Measurements from ENCODE around the gene MATN1.

DNA sequence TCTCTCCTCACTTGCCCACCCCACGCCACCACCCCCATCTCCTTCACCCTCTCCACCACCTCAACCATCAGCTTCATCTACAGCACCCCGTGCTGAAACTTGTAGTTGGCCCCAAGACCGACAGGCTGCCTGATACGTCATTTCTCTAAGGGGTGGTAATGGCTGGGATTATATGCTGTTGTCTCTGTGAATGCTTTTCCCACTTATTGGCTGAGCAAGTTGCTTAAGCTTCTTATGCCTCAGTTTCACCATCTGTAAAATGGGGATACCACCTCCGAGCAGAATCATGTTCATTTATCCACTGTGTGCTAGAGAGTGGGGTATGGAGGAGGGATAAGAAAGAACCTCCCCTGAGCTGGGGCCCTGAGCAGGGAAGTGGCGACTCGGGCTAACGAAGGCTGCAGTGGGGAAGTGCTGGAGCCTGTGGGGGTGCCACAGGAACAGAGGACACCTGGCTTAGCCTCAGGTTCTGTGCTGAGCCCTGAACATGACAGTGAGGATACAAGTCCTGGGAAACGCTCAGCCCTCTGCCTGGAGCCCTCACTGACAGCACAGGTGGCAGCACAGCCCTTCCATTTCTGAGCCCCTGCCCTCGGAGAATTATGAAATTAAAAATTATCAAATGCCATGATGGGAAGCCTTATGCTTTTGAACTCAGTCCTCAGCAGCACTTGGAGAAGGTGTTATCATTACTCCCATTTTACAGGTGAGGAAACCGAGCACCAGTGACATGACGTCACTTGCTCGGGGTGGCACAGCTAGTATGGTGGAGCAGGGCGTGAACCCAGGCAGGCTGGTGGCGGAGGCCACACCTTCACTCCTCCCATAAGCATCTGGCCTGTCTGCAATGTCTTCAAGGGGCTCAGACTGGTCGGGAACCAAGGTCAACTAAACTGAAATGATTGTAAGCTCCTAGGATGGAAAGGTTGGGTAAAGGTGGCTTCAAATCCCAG, 2.8 kb downstream of the MATN1 start:
- TF ChIP-seq, protein P1, sequence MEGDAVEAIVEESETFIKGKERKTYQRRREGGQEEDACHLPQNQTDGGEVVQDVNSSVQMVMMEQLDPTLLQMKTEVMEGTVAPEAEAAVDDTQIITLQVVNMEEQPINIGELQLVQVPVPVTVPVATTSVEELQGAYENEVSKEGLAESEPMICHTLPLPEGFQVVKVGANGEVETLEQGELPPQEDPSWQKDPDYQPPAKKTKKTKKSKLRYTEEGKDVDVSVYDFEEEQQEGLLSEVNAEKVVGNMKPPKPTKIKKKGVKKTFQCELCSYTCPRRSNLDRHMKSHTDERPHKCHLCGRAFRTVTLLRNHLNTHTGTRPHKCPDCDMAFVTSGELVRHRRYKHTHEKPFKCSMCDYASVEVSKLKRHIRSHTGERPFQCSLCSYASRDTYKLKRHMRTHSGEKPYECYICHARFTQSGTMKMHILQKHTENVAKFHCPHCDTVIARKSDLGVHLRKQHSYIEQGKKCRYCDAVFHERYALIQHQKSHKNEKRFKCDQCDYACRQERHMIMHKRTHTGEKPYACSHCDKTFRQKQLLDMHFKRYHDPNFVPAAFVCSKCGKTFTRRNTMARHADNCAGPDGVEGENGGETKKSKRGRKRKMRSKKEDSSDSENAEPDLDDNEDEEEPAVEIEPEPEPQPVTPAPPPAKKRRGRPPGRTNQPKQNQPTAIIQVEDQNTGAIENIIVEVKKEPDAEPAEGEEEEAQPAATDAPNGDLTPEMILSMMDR (IDR thresholded peaks at IDR 0.05; ENCODE audit: low read depth, low read length, poor library complexity, severe bottlenecking): no peak
- TF ChIP-seq EZH2phosphoT487 (IDR thresholded peaks at IDR 0.05; ENCODE audit: borderline replicate concordance, low read length): no peak
